IPS DF 6.9 (cell line): ENCODE results near the gene DDX31.

ENCODE experiments used
- DNase-seq: peaks from one replicate; pipeline ENCODE4 v3.0.0-alpha.2; 2013; ENCODE audit warnings: low read depth, low spot score
- H3K27ac ChIP-seq: one replicate; pipeline ENCODE4 v1.5.1; 2013; ENCODE audit warnings: low read length, control low read depth
- H3K27me3 ChIP-seq: 2 replicates; pipeline ENCODE4 v1.6.1; 2013; ENCODE audit warnings: mild to moderate bottlenecking, low read length; ENCODE audit not compliant: control insufficient read depth, insufficient read depth
- H3K36me3 ChIP-seq: 2 replicates; pipeline ENCODE4 v1.6.1; 2013; ENCODE audit warnings: low read length; ENCODE audit not compliant: control insufficient read depth, insufficient read depth
- H3K4me1 ChIP-seq: 2 replicates; pipeline ENCODE4 v1.6.1; 2013; ENCODE audit warnings: low read length; ENCODE audit not compliant: control insufficient read depth, insufficient read depth
- H3K4me3 ChIP-seq: 2 replicates; pipeline ENCODE4 v1.5.1; 2013; ENCODE audit warnings: mild to moderate bottlenecking, low read length
- H3K9me3 ChIP-seq: 2 replicates; pipeline ENCODE4 v1.6.1; 2013; ENCODE audit warnings: low read length, inconsistent platforms; ENCODE audit not compliant: control insufficient read depth, insufficient read depth
- WGBS: extraction: QIAGEN DNeasy Blood & Tissue Kit; methylation state at CpG from one replicate; pipeline ENCODE4 v1.1.7; 2013; ENCODE audit warnings: mixed read lengths, missing lambda C conversion rate; ENCODE audit not compliant: insufficient read length, insufficient coverage; 5-methylcytosine and 5-hydroxymethylcytosine counted together

DDX31 gene

DNA sequence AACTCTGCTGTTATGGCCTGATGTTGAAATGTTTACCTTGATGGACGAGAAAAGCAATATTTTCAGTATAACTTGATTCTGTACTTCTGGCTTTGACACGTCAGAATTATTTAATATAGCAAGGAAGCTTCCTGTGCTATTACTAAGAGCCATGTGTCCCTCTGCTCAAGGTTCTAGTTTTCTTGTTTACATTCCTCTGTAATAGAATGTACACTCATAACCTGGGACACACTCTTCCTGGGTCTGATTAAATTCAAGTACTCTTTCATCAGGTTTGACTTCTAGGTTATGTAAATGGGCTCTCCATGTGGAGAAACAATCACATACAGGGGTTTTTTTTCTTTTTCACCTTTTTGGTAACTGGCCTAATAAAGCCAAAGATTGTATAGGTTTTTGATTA, 33.6 kb upstream of the DDX31 start:
- H3K9me3 ChIP-seq = no peaks in the 10 kb centered on the region
- H3K4me1 ChIP-seq = no peaks in the 10 kb centered on the region
- no CpG with 5 or more reads among the region's 2 CpGs for WGBS
- H3K36me3 ChIP-seq = no peaks in the 10 kb centered on the region
- no peak overlapping the region for H3K27ac ChIP-seq
- no peak for DNase-seq
- H3K4me3 ChIP-seq = no peak overlapping the region
- H3K27me3 ChIP-seq = no peaks in the 10 kb centered on the region

DNA sequence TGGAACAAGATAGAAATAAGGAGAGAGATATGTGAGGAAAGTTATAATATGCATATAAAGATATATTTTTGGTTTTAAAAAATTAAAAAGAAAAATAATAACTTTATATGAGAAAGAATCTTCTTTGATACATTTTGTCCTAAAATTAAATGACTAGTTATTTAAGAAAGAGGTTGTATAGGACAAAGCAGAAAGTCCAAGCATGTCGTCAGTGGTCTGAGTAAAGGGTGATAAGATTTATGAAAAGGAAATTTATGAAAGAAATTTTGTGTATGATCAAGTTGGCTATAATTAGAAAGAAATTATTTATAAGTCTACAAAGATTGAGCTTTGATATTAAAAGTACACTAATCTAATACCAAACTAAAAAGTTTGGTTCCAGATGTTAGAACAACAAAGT, 32.5 kb upstream of the DDX31 start:
- Histone ChIP-seq H3K4me3 (no peak overlapping the region), H3K4me1 (no peaks in the 10 kb centered on the region), H3K27me3 (no peaks in the 10 kb centered on the region), H3K27ac (no peak overlapping the region), H3K36me3 (no peaks in the 10 kb centered on the region), H3K9me3 (no peaks in the 10 kb centered on the region)
- no peak for DNase-seq
- WGBS = no CpG with 5 or more reads among the region's 1 CpG

DNA sequence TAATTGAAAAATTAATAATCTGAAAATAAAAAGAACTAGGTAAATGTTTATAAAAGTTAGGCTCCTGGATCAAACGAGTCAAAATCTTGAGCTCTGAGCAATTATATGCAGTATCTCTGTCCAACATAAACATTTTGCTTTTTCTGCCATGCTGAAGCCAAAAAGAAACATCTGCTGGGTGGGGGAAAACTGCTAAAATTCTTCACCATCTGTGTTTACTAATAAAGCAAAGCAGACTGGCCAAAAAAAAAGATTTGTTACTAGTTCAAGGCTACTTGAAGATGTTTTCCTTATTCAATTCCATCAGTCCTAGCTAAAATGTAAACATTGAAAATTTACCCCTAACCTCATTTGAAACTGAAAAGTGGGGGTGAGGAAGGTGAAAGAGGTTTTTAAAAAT, 30.2 kb upstream of the DDX31 start:
- Histone ChIP-seq H3K4me3 (no peak overlapping the region), H3K9me3 (no peaks in the 10 kb centered on the region; the same call in 1 of the 2 replicates), H3K27ac (no peak overlapping the region), H3K36me3 (no peaks in the 10 kb centered on the region), H3K27me3 (no peaks in the 10 kb centered on the region), H3K4me1 (no peaks in the 10 kb centered on the region)
- no CpG with 5 or more reads among the region's 1 CpG for WGBS
- DNase-seq = no peak

GRCh38 chr9:132698989-132699388, 29.2 kb upstream of the DDX31 start:
- WGBS = no CpG with 5 or more reads among the region's 4 CpGs
- H3K9me3 ChIP-seq = no peaks in the 10 kb centered on the region; the same call in 1 of the 2 replicates
- H3K4me1 ChIP-seq = no peaks in the 10 kb centered on the region
- DNase-seq = no peak
- H3K36me3 ChIP-seq = no peaks in the 10 kb centered on the region
- H3K27ac ChIP-seq = no peak overlapping the region
- H3K27me3 ChIP-seq = no peaks in the 10 kb centered on the region
- no peak overlapping the region for H3K4me3 ChIP-seq

- no peak overlapping the region for H3K4me3 ChIP-seq
- H3K27ac ChIP-seq = no peak overlapping the region
- no peaks in the 10 kb centered on the region for H3K36me3 ChIP-seq
- DNase-seq = no peak
- H3K4me1 ChIP-seq = no peaks in the 10 kb centered on the region
- no peaks in the 10 kb centered on the region for H3K27me3 ChIP-seq
- H3K9me3 ChIP-seq = no peaks in the 10 kb centered on the region; the same call in 1 of the 2 replicates
These were observed 27.4 kb upstream of the DDX31 start for GRCh38 chr9:132697230-132697629.

- Histone ChIP-seq H3K4me3 (no peak overlapping the region), H3K9me3 (no peaks in the 10 kb centered on the region; the same call in 1 of the 2 replicates), H3K4me1 (no peaks in the 10 kb centered on the region), H3K27me3 (no peaks in the 10 kb centered on the region), H3K27ac (no peak overlapping the region), H3K36me3 (peaks cover 2% of the 10 kb centered on the region; the same call in 1 of the 2 replicates)
- peak; percentile 22 for DNase-seq
- WGBS = no CpG with 5 or more reads among the region's 2 CpGs
These were observed 24.4 kb upstream of the DDX31 start for GRCh38 chr9:132694144-132694543.

DNA sequence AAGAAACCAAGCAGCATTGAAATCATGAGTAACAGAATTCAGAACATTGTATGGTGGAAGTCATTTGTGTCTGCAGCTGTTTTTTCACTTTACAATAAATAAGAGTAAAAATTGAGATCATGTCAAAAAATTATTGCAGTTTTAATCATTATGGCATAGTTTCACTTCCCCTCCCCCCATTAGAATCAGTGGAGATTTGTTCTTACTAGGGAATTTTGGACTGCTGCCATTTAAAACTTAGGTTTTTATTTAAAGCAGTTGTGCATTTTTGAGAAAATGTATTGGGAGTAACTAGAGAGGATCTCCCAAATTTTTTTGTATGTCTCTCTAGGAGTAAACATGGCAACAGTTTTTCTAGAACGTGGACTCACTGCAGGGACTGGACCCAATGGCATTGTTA, 20.9 kb upstream of the DDX31 start:
- H3K36me3 ChIP-seq = peaks cover 19% of the 10 kb centered on the region
- no peaks in the 10 kb centered on the region for H3K27me3 ChIP-seq
- no CpG with 5 or more reads among the region's 1 CpG for WGBS
- H3K4me1 ChIP-seq = no peaks in the 10 kb centered on the region
- no peak for DNase-seq
- no peak overlapping the region for H3K4me3 ChIP-seq
- no peak overlapping the region for H3K27ac ChIP-seq
- no peaks in the 10 kb centered on the region for H3K9me3 ChIP-seq

GRCh38 chr9:132683873-132684272, 14.1 kb upstream of the DDX31 start:
- no peaks in the 10 kb centered on the region for H3K9me3 ChIP-seq
- peaks cover 30% of the 10 kb centered on the region for H3K36me3 ChIP-seq
- H3K4me3 ChIP-seq = no peak overlapping the region
- no peaks in the 10 kb centered on the region for H3K4me1 ChIP-seq
- no peak for DNase-seq
- no peaks in the 10 kb centered on the region for H3K27me3 ChIP-seq
- no CpG with 5 or more reads among the region's 1 CpG for WGBS
- no peak overlapping the region for H3K27ac ChIP-seq

- no peaks in the 10 kb centered on the region for H3K27me3 ChIP-seq
- no CpG with 5 or more reads among the region's 5 CpGs for WGBS
- H3K9me3 ChIP-seq = no peaks in the 10 kb centered on the region
- DNase-seq = no peak
- H3K27ac ChIP-seq = no peak overlapping the region
- no peaks in the 10 kb centered on the region for H3K4me1 ChIP-seq
- peaks cover 31% of the 10 kb centered on the region for H3K36me3 ChIP-seq
- no peak overlapping the region for H3K4me3 ChIP-seq
These were observed 11.8 kb upstream of the DDX31 start for GRCh38 chr9:132681561-132681960.

DNA sequence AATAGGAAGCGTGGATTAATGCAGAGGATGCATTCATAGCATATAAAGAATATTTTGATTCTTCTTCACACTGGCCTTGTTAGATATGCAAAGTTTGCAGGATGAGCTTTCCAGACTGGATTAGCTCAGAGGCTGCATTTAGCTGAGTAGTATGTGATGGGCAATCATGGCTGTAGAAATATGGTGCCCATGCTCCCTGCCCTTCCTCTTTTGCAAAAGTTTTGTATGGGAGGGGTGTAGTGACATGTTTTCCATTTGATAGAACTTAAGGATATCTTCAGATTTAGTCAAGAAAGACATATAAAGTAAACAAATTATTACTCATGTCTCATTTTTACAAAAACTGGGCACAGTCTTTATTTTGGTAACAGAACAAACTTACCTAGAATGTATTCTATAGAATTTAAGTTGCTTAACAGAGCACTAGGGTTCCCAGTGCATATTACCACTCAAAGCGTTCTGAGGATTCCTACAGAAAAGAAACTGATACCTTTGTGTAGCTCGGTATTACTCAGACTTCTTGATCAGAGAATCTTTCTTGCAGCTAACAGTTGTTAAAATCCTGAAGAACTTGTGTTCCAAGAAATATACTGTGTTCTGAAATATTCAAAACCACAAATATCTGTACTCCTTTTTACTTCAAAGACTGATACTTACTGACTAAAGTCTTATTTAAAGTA, 10.3 kb upstream of the DDX31 start:
- DNase-seq = no peak
- Histone ChIP-seq H3K27ac (no peak overlapping the region), H3K27me3 (no peaks in the 10 kb centered on the region), H3K9me3 (no peaks in the 10 kb centered on the region), H3K36me3 (peaks cover 23% of the 10 kb centered on the region; the same call in 1 of the 2 replicates), H3K4me1 (no peaks in the 10 kb centered on the region), H3K4me3 (no peak overlapping the region)
- WGBS = no CpG with 5 or more reads among the region's 3 CpGs

DNA sequence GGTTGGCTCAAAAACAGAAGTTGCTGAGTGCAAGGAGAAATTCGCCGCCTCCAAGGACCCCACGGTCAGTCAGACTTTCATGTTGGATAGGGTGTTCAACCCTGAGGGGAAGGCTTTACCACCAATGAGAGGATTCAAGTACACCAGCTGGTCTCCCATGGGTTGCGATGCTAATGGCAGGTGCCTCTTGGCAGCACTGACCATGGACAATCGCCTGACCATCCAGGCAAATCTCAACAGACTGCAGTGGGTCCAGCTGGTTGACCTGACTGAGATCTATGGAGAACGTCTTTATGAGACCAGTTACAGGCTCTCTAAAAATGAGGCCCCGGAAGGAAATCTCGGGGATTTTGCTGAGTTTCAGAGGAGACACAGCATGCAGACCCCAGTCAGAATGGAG, 8.2 kb upstream of the DDX31 start:
- Histone ChIP-seq H3K27ac (no peak overlapping the region), H3K36me3 (peaks cover 14% of the 10 kb centered on the region; the same call in 1 of the 2 replicates), H3K4me3 (no peak overlapping the region), H3K27me3 (no peaks in the 10 kb centered on the region), H3K4me1 (no peaks in the 10 kb centered on the region), H3K9me3 (no peaks in the 10 kb centered on the region)
- WGBS = no CpG with 5 or more reads among the region's 8 CpGs
- no peak for DNase-seq
